HUES48 (cell line): ENCODE data around the gene ANXA2R.
"Not testable (repeated sequence)": the region's sequence is repeated elsewhere in the genome, so short reads cannot be mapped to it uniquely, and the experiment has no call there.

Experiments used
- H3K27ac ChIP-seq: one replicate; pipeline ENCODE4 v1.7.0; 2013; ENCODE audit warnings: low read depth, low read length, inconsistent platforms
- H3K27me3 ChIP-seq: 2 replicates; pipeline ENCODE4 v1.6.1; 2013; ENCODE audit warnings: mild to moderate bottlenecking, low read length; ENCODE audit not compliant: control insufficient read depth, insufficient read depth
- H3K36me3 ChIP-seq: 2 replicates; pipeline ENCODE4 v1.6.1; 2013; ENCODE audit warnings: low read length; ENCODE audit not compliant: control insufficient read depth, insufficient read depth
- H3K4me1 ChIP-seq: 2 replicates; pipeline ENCODE4 v1.6.1; 2013; ENCODE audit warnings: mild to moderate bottlenecking, low read length; ENCODE audit not compliant: control insufficient read depth, insufficient read depth
- H3K4me3 ChIP-seq: 2 replicates; pipeline ENCODE4 v1.5.1; 2013; ENCODE audit warnings: mild to moderate bottlenecking, low read depth, low read length
- H3K9ac ChIP-seq: 2 replicates; pipeline ENCODE4 v1.6.1; 2013; ENCODE audit warnings: mild to moderate bottlenecking, low read depth, low read length, moderate library complexity
- H3K9me3 ChIP-seq: 2 replicates; pipeline ENCODE4 v1.6.1; 2013; ENCODE audit warnings: low read length; ENCODE audit not compliant: control insufficient read depth, insufficient read depth

Gene ANXA2R

GRCh38 chr5:43073597-43074546 lies 33.8 kb upstream of the ANXA2R start:
- peaks cover 8% of the 10 kb centered on the region; the same call in 1 of the 2 replicates for H3K36me3 ChIP-seq
- no peak overlapping the region for H3K27ac ChIP-seq
- no peak overlapping the region for H3K9ac ChIP-seq

GRCh38 chr5:43069401-43069720 lies 29.2 kb upstream of the ANXA2R start:
- H3K9me3 ChIP-seq, H3K4me1 ChIP-seq, H3K9ac ChIP-seq, H3K4me3 ChIP-seq, H3K36me3 ChIP-seq, H3K27ac ChIP-seq, H3K27me3 ChIP-seq: not testable (repeated sequence)

More at GRCh38 chr5:43073597-43074546, 33.8 kb upstream of the ANXA2R start:
- H3K9me3 ChIP-seq = no peaks in the 10 kb centered on the region
- no peaks in the 10 kb centered on the region for H3K27me3 ChIP-seq
- H3K4me1 ChIP-seq = no peaks in the 10 kb centered on the region
- no peak overlapping the region for H3K4me3 ChIP-seq

GRCh38 chr5:43068037-43068436 lies 27.9 kb upstream of the ANXA2R start:
- no peak overlapping the region for H3K9ac ChIP-seq
- H3K36me3 ChIP-seq = peaks cover 8% of the 10 kb centered on the region; the same call in 1 of the 2 replicates
- peaks cover 18% of the 10 kb centered on the region for H3K4me1 ChIP-seq
- H3K9me3 ChIP-seq = no peaks in the 10 kb centered on the region
- H3K27ac ChIP-seq = no peak overlapping the region
- H3K27me3 ChIP-seq = peaks cover 3% of the 10 kb centered on the region; the same call in 1 of the 2 replicates
- H3K4me3 ChIP-seq = peak overlapping the region; percentile 92

GRCh38 chr5:43066799-43067741 lies 27.0 kb upstream of the ANXA2R start:
- H3K27me3 ChIP-seq = peaks cover 3% of the 10 kb centered on the region; the same call in 1 of the 2 replicates
- H3K36me3 ChIP-seq = peaks cover 8% of the 10 kb centered on the region; the same call in 1 of the 2 replicates
- peaks cover 18% of the 10 kb centered on the region for H3K4me1 ChIP-seq
- H3K9ac ChIP-seq = peak overlapping the region; percentile 90
- no peaks in the 10 kb centered on the region for H3K9me3 ChIP-seq
- H3K4me3 ChIP-seq = peak overlapping the region; percentile 92
- peak overlapping the region; percentile 90 for H3K27ac ChIP-seq

GRCh38 chr5:43065948-43066798 lies 26.1 kb upstream of the ANXA2R start:
- H3K9me3 ChIP-seq = no peaks in the 10 kb centered on the region
- H3K36me3 ChIP-seq = peaks cover 5% of the 10 kb centered on the region; the same call in 1 of the 2 replicates
- peaks cover 18% of the 10 kb centered on the region for H3K4me1 ChIP-seq
- peak overlapping the region; percentile 92 for H3K4me3 ChIP-seq
- peak overlapping the region; percentile 90 for H3K9ac ChIP-seq
- peak overlapping the region; percentile 90 for H3K27ac ChIP-seq
- peaks cover 3% of the 10 kb centered on the region; the same call in 1 of the 2 replicates for H3K27me3 ChIP-seq

- no peaks in the 10 kb centered on the region for H3K36me3 ChIP-seq
- peak overlapping the region; percentile 90 for H3K9ac ChIP-seq
- no peaks in the 10 kb centered on the region for H3K9me3 ChIP-seq
- H3K27me3 ChIP-seq = peaks cover 3% of the 10 kb centered on the region; the same call in 1 of the 2 replicates
- peak overlapping the region; percentile 92 for H3K4me3 ChIP-seq
- peak overlapping the region; percentile 90 for H3K27ac ChIP-seq
- H3K4me1 ChIP-seq = peaks cover 18% of the 10 kb centered on the region
Measured at GRCh38 chr5:43065387-43065947, 25.3 kb upstream of the ANXA2R start.

- Histone ChIP-seq H3K9ac (no peak overlapping the region), H3K27ac (peak overlapping the region; percentile 88), H3K36me3 (no peaks in the 10 kb centered on the region), H3K4me1 (peaks cover 18% of the 10 kb centered on the region), H3K4me3 (no peak overlapping the region; the same call in 1 of the 2 replicates), H3K27me3 (peaks cover 3% of the 10 kb centered on the region; the same call in 1 of the 2 replicates), H3K9me3 (no peaks in the 10 kb centered on the region)
Measured at GRCh38 chr5:43063721-43064171, 23.6 kb upstream of the ANXA2R start.

- Histone ChIP-seq H3K9ac (no peak overlapping the region), H3K27ac (no peak overlapping the region)
Measured at GRCh38 chr5:43061352-43062075, 21.4 kb upstream of the ANXA2R start.

GRCh38 chr5:43060020-43060419 lies 19.9 kb upstream of the ANXA2R start:
- not testable (repeated sequence) for H3K4me3 ChIP-seq

More at GRCh38 chr5:43061352-43062075, 21.4 kb upstream of the ANXA2R start:
- peaks cover 18% of the 10 kb centered on the region for H3K4me1 ChIP-seq
- H3K9me3 ChIP-seq = no peaks in the 10 kb centered on the region
- no peaks in the 10 kb centered on the region for H3K36me3 ChIP-seq
- H3K4me3 ChIP-seq = no peak overlapping the region
- H3K27me3 ChIP-seq = peaks cover 3% of the 10 kb centered on the region; the same call in 1 of the 2 replicates

More at GRCh38 chr5:43060020-43060419, 19.9 kb upstream of the ANXA2R start:
- H3K27ac ChIP-seq, H3K9me3 ChIP-seq, H3K9ac ChIP-seq, H3K27me3 ChIP-seq, H3K36me3 ChIP-seq: not testable (repeated sequence)
- peaks cover 14% of the 10 kb centered on the region for H3K4me1 ChIP-seq
